Activated CD4-positive, alpha-beta T cell treated with anti-CD3 and anti-CD28 coated beads, Interleukin-2, amount 10 ng/mL, durations not matched to agents 7 days and 5 days (primary cell): Measurements from ENCODE around the gene PITPNM1. TPM values are rescaled to one million over a fixed set of nuclear protein-coding genes. Genes with fewer than 3 reads are reported as not detected.
"Not testable (repeated sequence)": the region's sequence is repeated elsewhere in the genome, so short reads cannot be mapped to it uniquely, and the experiment has no call there.

Experiments used
- CTCF ChIA-PET: fragments of 350-600 bp; sonication (Branson Sonifier 250); formaldehyde crosslinking; loops from one replicate; lab custom pipeline; 2021; ENCODE audit warnings: antibody characterized with exemption; lab: Charles Lee
- POLR2A ChIA-PET: fragments of 350-600 bp; sonication (Branson Sonifier 250); formaldehyde crosslinking; loops from one replicate; lab custom pipeline; 2021; ENCODE audit warnings: antibody characterized with exemption; lab: Charles Lee
- DNase-seq: peaks from one replicate; pipeline ENCODE4 v3.0.0-alpha.2; 2020
- H3K27ac Mint-ChIP-seq: one replicate; pipeline ENCODE4 v1.8.0; 2021; ENCODE audit warnings: mild to moderate bottlenecking, moderate library complexity, mixed read lengths
- H3K27me3 Mint-ChIP-seq: one replicate; pipeline ENCODE4 v1.8.0; 2021; ENCODE audit warnings: mixed read lengths
- H3K36me3 Mint-ChIP-seq: one replicate; pipeline ENCODE4 v1.8.0; 2021; ENCODE audit warnings: low read depth, mixed read lengths
- H3K4me1 Mint-ChIP-seq: one replicate; pipeline ENCODE4 v1.8.0; 2021; ENCODE audit warnings: mixed read lengths
- H3K4me3 Mint-ChIP-seq: one replicate; pipeline ENCODE4 v1.8.0; 2021; ENCODE audit warnings: mild to moderate bottlenecking, moderate library complexity, mixed read lengths
- H3K9me3 Mint-ChIP-seq: one replicate; pipeline ENCODE4 v1.8.0; 2021; ENCODE audit warnings: mixed read lengths
- total RNA-seq, 2 experiments: library from RNA; stranded (reverse); gene quantifications; one replicate each; pipeline ENCODE4 v1.2.3, GENCODE V29; 2021

PITPNM1 gene
- total RNA-seq, 2 experiments from 2014 or later, result 100 to 110 TPM

- Mint-ChIP-seq H3K4me3 (no peak overlapping the region), H3K36me3 (peaks cover under 1% of the 10 kb centered on the region), H3K27me3 (no peaks in the 10 kb centered on the region), H3K27ac (peak overlapping the region; percentile 80), H3K4me1 (peaks cover 31% of the 10 kb centered on the region), H3K9me3 (no peaks in the 10 kb centered on the region)
- POLR2A ChIA-PET, result interaction anchor here (1.9 kb wide), 1 partner anchor 69 kb away, joined by 6 read pairs; the partner anchor contains the start of gene PPP1CA
- no peak for DNase-seq
- CTCF ChIA-PET, result interaction anchor here (1.2 to 2.0 kb wide), 4 partner anchors 11 to 62 kb away, joined by 3 to 5 read pairs (median 4); partner anchors contain the start of gene PTPRCAP
Observed at GRCh38 chr11:67470337-67471002, 34.7 kb downstream of the PITPNM1 start.

GRCh38 chr11:67469508-67469811 lies 35.7 kb downstream of the PITPNM1 start:
- H3K27ac Mint-ChIP-seq, result peak overlapping the region; percentile 80
- peak overlapping the region; percentile 89 for H3K4me3 Mint-ChIP-seq
- peaks cover 4% of the 10 kb centered on the region for H3K36me3 Mint-ChIP-seq
- no peak for DNase-seq
- H3K27me3 Mint-ChIP-seq, result no peaks in the 10 kb centered on the region
- peaks cover 36% of the 10 kb centered on the region for H3K4me1 Mint-ChIP-seq
- ChIA-PET POLR2A (interaction anchor here (1.9 kb wide), 1 partner anchor 68 kb away, joined by 6 read pairs; the partner anchor contains the start of gene PPP1CA), CTCF (interaction anchor here (0.7 to 2.0 kb wide), 8 partner anchors 10 to 68 kb away, joined by 3 to 5 read pairs (median 4); partner anchors contain the start of genes PPP1CA, PTPRCAP and RPS6KB2)
- H3K9me3 Mint-ChIP-seq, result no peaks in the 10 kb centered on the region

- CTCF ChIA-PET, result interaction anchor here (0.7 to 2.8 kb wide), 19 partner anchors 8 to 107 kb away, joined by 3 to 10 read pairs (median 4); partner anchors contain the start of genes AIP, PPP1CA, PTPRCAP and RPS6KB2
- Mint-ChIP-seq H3K27ac (peak within 1 kb of the TSS; percentile 83), H3K27me3 (no peaks in the 10 kb centered on the region)
Observed at GRCh38 chr11:67468759-67469507, 36.2 kb downstream of the PITPNM1 start, which contains the start of gene TMEM134. Gene TMEM134, minus strand, starts transcription at chr11:67469251. Its CDS starts 59 bp downstream, at chr11:67469192.

GRCh38 chr11:67468456-67468758 lies 36.8 kb downstream of the PITPNM1 start:
- peak overlapping the region; percentile 83 for H3K27ac Mint-ChIP-seq
- H3K36me3 Mint-ChIP-seq, result peaks cover 4% of the 10 kb centered on the region
- peaks cover 41% of the 10 kb centered on the region for H3K4me1 Mint-ChIP-seq
- ChIA-PET CTCF (interaction anchor here (0.5 to 2.8 kb wide), 15 partner anchors 8 to 106 kb away, joined by 3 to 10 read pairs (median 4); partner anchors contain the start of genes AIP, PPP1CA, PTPRCAP and RPS6KB2), POLR2A (interaction anchor here (0.5 to 1.9 kb wide), 3 partner anchors 32 to 67 kb away, joined by 3 to 6 read pairs (median 5); partner anchors contain the start of gene PPP1CA)
- no peak for DNase-seq
- no peaks in the 10 kb centered on the region for H3K27me3 Mint-ChIP-seq
- H3K4me3 Mint-ChIP-seq, result peak overlapping the region; percentile 89
- H3K9me3 Mint-ChIP-seq, result no peaks in the 10 kb centered on the region

More at GRCh38 chr11:67468759-67469507, 36.2 kb downstream of the PITPNM1 start, which contains the start of gene TMEM134:
- DNase-seq, result peak; percentile 89
- Mint-ChIP-seq H3K9me3 (no peaks in the 10 kb centered on the region), H3K4me1 (peaks cover 41% of the 10 kb centered on the region), H3K4me3 (peak within 1 kb of the TSS; percentile 89), H3K36me3 (peaks cover 4% of the 10 kb centered on the region)
- POLR2A ChIA-PET, result interaction anchor here (0.5 to 1.9 kb wide), 3 partner anchors 32 to 67 kb away, joined by 3 to 6 read pairs (median 5); partner anchors contain the start of gene PPP1CA

- peak overlapping the region; percentile 83 for H3K27ac Mint-ChIP-seq
- no peaks in the 10 kb centered on the region for H3K27me3 Mint-ChIP-seq
- ChIA-PET POLR2A (interaction anchor here (0.9 kb wide), 1 partner anchor 32 kb away, joined by 3 read pairs; no protein-coding TSS in a partner anchor), CTCF (interaction anchor here (0.5 to 2.8 kb wide), 15 partner anchors 9 to 161 kb away, joined by 3 to 10 read pairs (median 4); partner anchors contain the start of genes AIP, NUDT8, PPP1CA and PTPRCAP)
- peak overlapping the region; percentile 89 for H3K4me3 Mint-ChIP-seq
- no peaks in the 10 kb centered on the region for H3K9me3 Mint-ChIP-seq
- DNase-seq, result no peak
- peaks cover 4% of the 10 kb centered on the region for H3K36me3 Mint-ChIP-seq
- peaks cover 43% of the 10 kb centered on the region for H3K4me1 Mint-ChIP-seq
Observed at GRCh38 chr11:67468056-67468455, 37.1 kb downstream of the PITPNM1 start.

- ChIA-PET CTCF (interaction anchor here (0.8 to 2.8 kb wide), 11 partner anchors 11 to 162 kb away, joined by 3 to 10 read pairs (median 5); partner anchors contain the start of genes AIP, NUDT8, PITPNM1 and PPP1CA), POLR2A (no interaction called here)
- H3K4me3 Mint-ChIP-seq, result peak overlapping the region; percentile 89
- H3K36me3 Mint-ChIP-seq, result peaks cover 4% of the 10 kb centered on the region
- no peaks in the 10 kb centered on the region for H3K9me3 Mint-ChIP-seq
- H3K4me1 Mint-ChIP-seq, result peaks cover 43% of the 10 kb centered on the region
- no peak for DNase-seq
- H3K27ac Mint-ChIP-seq, result peak overlapping the region; percentile 83
- H3K27me3 Mint-ChIP-seq, result no peaks in the 10 kb centered on the region
Observed at GRCh38 chr11:67466962-67467771, 38.0 kb downstream of the PITPNM1 start.

- CTCF ChIA-PET, result interaction anchor here (1.0 to 2.8 kb wide), 7 partner anchors 16 to 78 kb away, joined by 3 to 10 read pairs (median 6); partner anchors contain the start of genes AIP, PITPNM1 and PTPRCAP
- H3K27me3 Mint-ChIP-seq, result no peaks in the 10 kb centered on the region
Observed at GRCh38 chr11:67466367-67466766, 38.8 kb downstream of the PITPNM1 start.

GRCh38 chr11:67465530-67465929 lies 39.6 kb downstream of the PITPNM1 start:
- not testable (repeated sequence) for H3K36me3 Mint-ChIP-seq, H3K27me3 Mint-ChIP-seq, H3K9me3 Mint-ChIP-seq, DNase-seq
- Mint-ChIP-seq H3K27ac (peak overlapping the region; percentile 93), H3K4me3 (peak overlapping the region; percentile 84), H3K4me1 (peaks cover 43% of the 10 kb centered on the region)
- POLR2A ChIA-PET, result interaction anchor here (1.1 kb wide), 1 partner anchor 28 kb away, joined by 3 read pairs; the partner anchor contains the start of gene PTPRCAP
- CTCF ChIA-PET, result interaction anchor here (1.0 to 1.7 kb wide), 7 partner anchors 15 to 120 kb away, joined by 3 to 6 read pairs (median 3); partner anchors contain the start of genes AIP and PTPRCAP

More at GRCh38 chr11:67466367-67466766, 38.8 kb downstream of the PITPNM1 start:
- POLR2A ChIA-PET, result no interaction called here
- peaks cover 43% of the 10 kb centered on the region for H3K4me1 Mint-ChIP-seq
- no peaks in the 10 kb centered on the region for H3K9me3 Mint-ChIP-seq
- peak overlapping the region; percentile 36 for H3K27ac Mint-ChIP-seq
- DNase-seq, result no peak
- peaks cover 4% of the 10 kb centered on the region for H3K36me3 Mint-ChIP-seq
- peak overlapping the region; percentile 16 for H3K4me3 Mint-ChIP-seq

GRCh38 chr11:67465189-67465510 lies 40.0 kb downstream of the PITPNM1 start:
- peak overlapping the region; percentile 84 for H3K4me3 Mint-ChIP-seq
- no peak for DNase-seq
- ChIA-PET POLR2A (interaction anchor here (1.1 kb wide), 1 partner anchor 28 kb away, joined by 3 read pairs; the partner anchor contains the start of gene PTPRCAP), CTCF (interaction anchor here (0.7 to 1.7 kb wide), 8 partner anchors 14 to 119 kb away, joined by 3 to 6 read pairs (median 3); partner anchors contain the start of genes AIP, PPP1CA and PTPRCAP)
- H3K4me1 Mint-ChIP-seq, result peaks cover 45% of the 10 kb centered on the region
- no peaks in the 10 kb centered on the region for H3K9me3 Mint-ChIP-seq
- no peaks in the 10 kb centered on the region for H3K27me3 Mint-ChIP-seq
- peak overlapping the region; percentile 93 for H3K27ac Mint-ChIP-seq
- peaks cover 4% of the 10 kb centered on the region for H3K36me3 Mint-ChIP-seq

GRCh38 chr11:67464411-67465188 lies 40.6 kb downstream of the PITPNM1 start:
- peak overlapping the region; percentile 84 for H3K4me3 Mint-ChIP-seq

More at GRCh38 chr11:67464411-67465188, 40.6 kb downstream of the PITPNM1 start:
- peak overlapping the region; percentile 93 for H3K27ac Mint-ChIP-seq
- DNase-seq, result peak; percentile 96
- CTCF ChIA-PET, result interaction anchor here (0.7 to 1.7 kb wide), 6 partner anchors 14 to 119 kb away, joined by 3 to 6 read pairs (median 3); partner anchors contain the start of genes AIP, PPP1CA and PTPRCAP
- no peaks in the 10 kb centered on the region for H3K27me3 Mint-ChIP-seq
- peaks cover 4% of the 10 kb centered on the region for H3K36me3 Mint-ChIP-seq
- H3K9me3 Mint-ChIP-seq, result no peaks in the 10 kb centered on the region
- peaks cover 44% of the 10 kb centered on the region for H3K4me1 Mint-ChIP-seq
- POLR2A ChIA-PET, result interaction anchor here (1.1 kb wide), 1 partner anchor 27 kb away, joined by 3 read pairs; the partner anchor contains the start of gene PTPRCAP
